ENCODE data around the gene ENOX2.

- TF ChIP-seq, protein P1, sequence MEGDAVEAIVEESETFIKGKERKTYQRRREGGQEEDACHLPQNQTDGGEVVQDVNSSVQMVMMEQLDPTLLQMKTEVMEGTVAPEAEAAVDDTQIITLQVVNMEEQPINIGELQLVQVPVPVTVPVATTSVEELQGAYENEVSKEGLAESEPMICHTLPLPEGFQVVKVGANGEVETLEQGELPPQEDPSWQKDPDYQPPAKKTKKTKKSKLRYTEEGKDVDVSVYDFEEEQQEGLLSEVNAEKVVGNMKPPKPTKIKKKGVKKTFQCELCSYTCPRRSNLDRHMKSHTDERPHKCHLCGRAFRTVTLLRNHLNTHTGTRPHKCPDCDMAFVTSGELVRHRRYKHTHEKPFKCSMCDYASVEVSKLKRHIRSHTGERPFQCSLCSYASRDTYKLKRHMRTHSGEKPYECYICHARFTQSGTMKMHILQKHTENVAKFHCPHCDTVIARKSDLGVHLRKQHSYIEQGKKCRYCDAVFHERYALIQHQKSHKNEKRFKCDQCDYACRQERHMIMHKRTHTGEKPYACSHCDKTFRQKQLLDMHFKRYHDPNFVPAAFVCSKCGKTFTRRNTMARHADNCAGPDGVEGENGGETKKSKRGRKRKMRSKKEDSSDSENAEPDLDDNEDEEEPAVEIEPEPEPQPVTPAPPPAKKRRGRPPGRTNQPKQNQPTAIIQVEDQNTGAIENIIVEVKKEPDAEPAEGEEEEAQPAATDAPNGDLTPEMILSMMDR (IDR thresholded peaks at IDR 0.05; ENCODE audit: poor library complexity), result no peak
- TF ChIP-seq EZH2 (IDR thresholded peaks at IDR 0.05; ENCODE audit: borderline replicate concordance) (no peak), EZH2phosphoT487 (IDR thresholded peaks at IDR 0.05; ENCODE audit: low read depth, severe bottlenecking, unreplicated experiment) (no peak)
Measured at GRCh38 chrX:130825525-130825924, 77.5 kb downstream of the ENOX2 start.

All from hepatocyte (in vitro differentiated cells).